HS-5 (cell line): ENCODE data around the gene PRDX3.
"Not testable (repeated sequence)": the region's sequence is repeated elsewhere in the genome, so short reads cannot be mapped to it uniquely, and the experiment has no call there.

Experiments
- DNase-seq: peaks from one replicate; pipeline ENCODE4 v3.0.0-alpha.2; 2012; ENCODE audit warnings: low read depth

PRDX3 gene

GRCh38 chr10:119165171-119166117 is 13.2 kb downstream of the PRDX3 start, which contains the start of gene SFXN4:
Gene SFXN4 (minus strand): TSS chr10:119165714. CDS start chr10:119165647, 67 bp downstream.
- no peak for DNase-seq

GRCh38 chr10:119162452-119163092 is 16.0 kb downstream of the PRDX3 start:
- DNase-seq, result no peak

- no peak for DNase-seq
Measured at GRCh38 chr10:119161680-119162451, 16.7 kb downstream of the PRDX3 start.

GRCh38 chr10:119159332-119159731 is 19.3 kb downstream of the PRDX3 start:
- no peak for DNase-seq

GRCh38 chr10:119153661-119154060 is 25.0 kb downstream of the PRDX3 start:
- no peak for DNase-seq

GRCh38 chr10:119153041-119153440 is 25.6 kb downstream of the PRDX3 start:
- no peak for DNase-seq

GRCh38 chr10:119151601-119152000 is 27.0 kb downstream of the PRDX3 start:
- not testable (repeated sequence) for DNase-seq

- no peak for DNase-seq
Measured at GRCh38 chr10:119149729-119150128, 28.9 kb downstream of the PRDX3 start.

GRCh38 chr10:119149157-119149556 is 29.5 kb downstream of the PRDX3 start:
- DNase-seq, result no peak

GRCh38 chr10:119143657-119144056 is 35.0 kb downstream of the PRDX3 start:
- no peak for DNase-seq

GRCh38 chr10:119140603-119141245 is 37.9 kb downstream of the PRDX3 start:
- DNase-seq, result no peak

- DNase-seq, result no peak
Measured at GRCh38 chr10:119139464-119140067, 39.0 kb downstream of the PRDX3 start.

GRCh38 chr10:119138346-119139306 is 40.0 kb downstream of the PRDX3 start:
- no peak for DNase-seq

- not testable (repeated sequence) for DNase-seq
Measured at GRCh38 chr10:119137878-119138277, 40.7 kb downstream of the PRDX3 start.

- DNase-seq, result no peak
Measured at GRCh38 chr10:119136084-119136483, 42.5 kb downstream of the PRDX3 start.

- DNase-seq, result no peak
Measured at GRCh38 chr10:119135513-119135881, 43.1 kb downstream of the PRDX3 start.

- no peak for DNase-seq
Measured at GRCh38 chr10:119133949-119134348, 44.7 kb downstream of the PRDX3 start.

- no peak for DNase-seq
Measured at GRCh38 chr10:119132521-119133345, 45.9 kb downstream of the PRDX3 start.

- no peak for DNase-seq
Measured at GRCh38 chr10:119131512-119132240, 46.9 kb downstream of the PRDX3 start.
